ENCODE data around the gene PTGIS.

DNA sequence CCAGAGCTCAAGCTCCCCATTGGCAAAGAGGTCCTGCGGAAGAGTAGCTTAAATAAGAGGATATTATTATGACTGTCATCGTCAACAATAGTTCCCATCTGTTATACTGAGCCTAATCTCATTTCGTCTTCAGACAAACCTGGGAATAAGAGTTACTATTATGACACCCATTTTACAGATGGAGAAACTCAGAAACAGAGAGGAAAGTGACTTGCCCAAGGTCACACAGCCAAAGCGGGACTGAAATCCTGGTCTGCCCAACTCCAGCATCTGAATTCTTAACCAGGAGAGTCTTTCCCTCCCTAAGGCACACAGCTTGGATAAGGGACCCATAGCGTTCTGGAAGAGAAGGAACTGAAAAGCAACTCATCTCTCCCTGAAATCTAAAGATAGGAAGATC is 23.4 kb downstream of the PTGIS start:
- TF ChIP-seq, protein P1, sequence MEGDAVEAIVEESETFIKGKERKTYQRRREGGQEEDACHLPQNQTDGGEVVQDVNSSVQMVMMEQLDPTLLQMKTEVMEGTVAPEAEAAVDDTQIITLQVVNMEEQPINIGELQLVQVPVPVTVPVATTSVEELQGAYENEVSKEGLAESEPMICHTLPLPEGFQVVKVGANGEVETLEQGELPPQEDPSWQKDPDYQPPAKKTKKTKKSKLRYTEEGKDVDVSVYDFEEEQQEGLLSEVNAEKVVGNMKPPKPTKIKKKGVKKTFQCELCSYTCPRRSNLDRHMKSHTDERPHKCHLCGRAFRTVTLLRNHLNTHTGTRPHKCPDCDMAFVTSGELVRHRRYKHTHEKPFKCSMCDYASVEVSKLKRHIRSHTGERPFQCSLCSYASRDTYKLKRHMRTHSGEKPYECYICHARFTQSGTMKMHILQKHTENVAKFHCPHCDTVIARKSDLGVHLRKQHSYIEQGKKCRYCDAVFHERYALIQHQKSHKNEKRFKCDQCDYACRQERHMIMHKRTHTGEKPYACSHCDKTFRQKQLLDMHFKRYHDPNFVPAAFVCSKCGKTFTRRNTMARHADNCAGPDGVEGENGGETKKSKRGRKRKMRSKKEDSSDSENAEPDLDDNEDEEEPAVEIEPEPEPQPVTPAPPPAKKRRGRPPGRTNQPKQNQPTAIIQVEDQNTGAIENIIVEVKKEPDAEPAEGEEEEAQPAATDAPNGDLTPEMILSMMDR (conservative IDR thresholded peaks at IDR 0.05; ENCODE audit: low read length): no peak
- TF ChIP-seq EZH2phosphoT487 (IDR thresholded peaks at IDR 0.05; ENCODE audit: borderline replicate concordance, low read depth, low read length): no peak
